UCSD-AML1 (cell line): ENCODE measurements around the gene DNAJC13.
"Not testable (repeated sequence)": the region's sequence is repeated elsewhere in the genome, so short reads cannot be mapped to it uniquely, and the experiment has no call there.

Source experiments
- DNase-seq: peaks from one replicate; lab custom pipeline; 2025; ENCODE audit not compliant: unreplicated experiment; lab: John Stamatoyannopoulos, UW

Gene DNAJC13

GRCh38 chr3:132538072-132538471 lies 120.8 kb downstream of the DNAJC13 start:
- DNase-seq: no peak

DNA sequence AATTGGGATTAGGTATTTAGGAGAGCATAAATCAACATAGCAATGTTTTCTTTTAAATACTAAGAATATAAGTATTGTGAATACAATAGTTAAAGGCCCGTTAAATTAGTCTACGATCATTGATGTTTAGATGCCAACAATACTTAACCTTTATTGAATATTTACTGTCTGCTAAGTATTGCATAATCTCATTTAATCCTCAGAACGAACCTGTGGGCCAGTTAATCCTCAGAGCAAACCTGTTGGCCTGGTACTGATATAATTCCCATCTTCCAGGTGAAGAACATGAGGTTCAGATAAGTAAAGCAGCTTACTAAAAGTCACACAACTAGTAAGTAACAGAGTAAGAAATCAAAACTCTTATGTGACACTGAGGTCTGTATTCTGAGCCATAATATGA lies 122.4 kb downstream of the DNAJC13 start:
- DNase-seq: no peak

- no peak for DNase-seq
Measured at GRCh38 chr3:132542577-132542976, 125.3 kb downstream of the DNAJC13 start.

DNA sequence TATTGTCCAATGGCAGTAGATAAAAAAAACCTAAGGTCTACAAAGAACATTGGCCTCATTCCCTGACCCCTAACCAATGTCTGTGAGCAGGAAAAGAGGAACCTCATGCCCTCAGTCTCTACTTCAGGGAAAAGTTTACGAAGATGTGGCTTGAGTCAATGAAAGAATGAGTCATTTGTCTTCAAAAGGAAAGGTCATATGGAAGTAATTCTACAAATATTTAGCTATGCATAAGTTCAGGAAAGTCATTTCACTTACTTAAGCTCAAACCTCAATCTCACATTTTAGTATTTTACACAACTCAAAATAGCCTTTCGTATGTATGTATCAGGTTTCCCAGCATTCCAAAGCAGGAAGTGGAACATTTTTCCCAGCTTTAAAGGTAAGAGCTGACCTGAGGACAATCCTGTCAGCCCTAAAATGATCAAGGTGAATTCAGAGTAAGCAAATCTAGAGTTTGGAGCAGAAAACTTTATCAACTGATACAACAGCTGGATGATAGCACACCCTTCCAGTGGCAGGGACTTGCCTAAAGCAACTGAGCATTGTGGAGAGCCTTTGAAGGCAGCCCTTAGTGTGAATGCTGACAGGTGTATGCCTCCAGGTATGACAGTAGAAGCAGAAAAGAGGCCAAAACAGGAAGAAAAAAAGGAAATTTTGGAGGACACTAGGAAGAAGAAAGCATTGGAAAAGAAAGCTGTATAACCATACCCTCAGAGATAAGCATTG lies 125.9 kb downstream of the DNAJC13 start:
- no peak for DNase-seq

DNA sequence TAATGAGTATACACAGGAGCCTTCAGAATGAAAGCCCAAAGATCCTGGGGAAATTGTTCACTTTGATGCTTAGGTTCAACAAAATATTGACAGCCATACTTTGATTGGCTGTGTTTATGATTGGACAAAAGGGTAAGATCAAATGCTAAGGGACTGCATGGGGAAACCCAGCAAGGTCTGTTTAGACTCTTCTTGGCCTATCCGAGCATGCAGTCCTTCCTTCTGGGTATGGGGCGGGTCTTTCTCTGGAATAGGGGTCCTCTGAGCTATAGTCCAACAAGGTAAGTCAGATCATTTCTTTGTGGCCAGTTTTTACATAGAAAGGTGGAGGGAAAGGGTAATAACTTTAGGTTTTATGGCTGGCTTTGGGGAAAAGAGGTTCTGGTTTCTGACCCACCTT lies 126.8 kb downstream of the DNAJC13 start:
- no peak for DNase-seq

- no peak for DNase-seq
Measured at GRCh38 chr3:132545471-132545870, 128.2 kb downstream of the DNAJC13 start.

DNA sequence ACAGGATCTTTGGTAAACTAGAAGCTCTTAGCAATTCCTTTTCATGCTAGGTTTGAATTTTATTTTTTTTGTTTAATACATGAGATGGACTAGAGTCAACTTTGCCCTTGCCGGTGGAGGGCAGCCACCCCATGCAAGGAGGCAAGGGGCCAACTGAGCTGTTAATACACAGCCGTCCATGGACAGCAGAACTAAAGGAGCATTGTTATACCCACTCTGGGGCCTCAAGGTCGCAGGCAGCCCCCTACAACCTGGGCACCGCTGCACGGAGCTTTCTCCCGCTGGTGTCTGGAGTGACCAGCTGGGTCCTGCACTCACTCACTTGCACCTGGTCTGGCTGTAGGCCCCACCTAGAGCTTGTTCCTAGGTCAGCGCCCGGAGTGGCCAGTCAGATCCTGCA lies 131.9 kb downstream of the DNAJC13 start:
- DNase-seq: no peak

GRCh38 chr3:132549890-132550578 lies 132.7 kb downstream of the DNAJC13 start:
- DNase-seq: no peak

DNA sequence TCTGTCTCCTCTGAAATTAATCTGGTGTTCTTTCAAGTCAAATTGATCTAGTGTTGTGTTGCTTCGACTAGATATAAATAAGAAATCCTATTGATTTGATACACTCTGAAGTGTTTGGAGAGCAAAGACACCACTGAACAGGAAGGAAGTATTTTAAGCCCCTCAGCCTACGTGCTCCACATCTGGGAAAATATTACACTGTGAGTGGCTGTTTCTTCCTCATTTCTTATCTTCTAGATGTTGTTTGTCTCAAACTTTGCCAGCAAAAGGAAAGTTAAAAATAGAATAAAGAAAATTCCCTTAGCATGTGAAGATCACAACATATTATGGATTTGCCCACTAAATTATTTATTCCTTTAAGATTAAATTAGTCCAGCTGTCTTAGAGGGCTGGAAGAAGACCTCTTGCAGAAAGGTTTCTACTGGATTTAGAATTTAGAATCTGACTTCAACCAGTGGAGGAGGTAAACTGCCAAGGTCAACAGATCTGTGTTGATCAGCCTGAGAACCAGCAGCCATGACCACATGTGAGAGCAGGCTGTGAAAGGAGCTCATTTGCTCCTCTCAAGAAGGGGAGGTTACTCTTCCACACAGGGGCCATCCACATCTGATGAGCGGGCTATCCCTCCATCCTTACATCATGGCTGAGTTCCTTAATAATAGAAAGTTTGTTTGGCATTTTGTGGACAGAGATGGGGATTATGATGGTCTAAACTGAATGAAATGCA lies 133.4 kb downstream of the DNAJC13 start:
- no peak for DNase-seq

GRCh38 chr3:132553826-132554225 lies 136.5 kb downstream of the DNAJC13 start:
- no peak for DNase-seq

DNA sequence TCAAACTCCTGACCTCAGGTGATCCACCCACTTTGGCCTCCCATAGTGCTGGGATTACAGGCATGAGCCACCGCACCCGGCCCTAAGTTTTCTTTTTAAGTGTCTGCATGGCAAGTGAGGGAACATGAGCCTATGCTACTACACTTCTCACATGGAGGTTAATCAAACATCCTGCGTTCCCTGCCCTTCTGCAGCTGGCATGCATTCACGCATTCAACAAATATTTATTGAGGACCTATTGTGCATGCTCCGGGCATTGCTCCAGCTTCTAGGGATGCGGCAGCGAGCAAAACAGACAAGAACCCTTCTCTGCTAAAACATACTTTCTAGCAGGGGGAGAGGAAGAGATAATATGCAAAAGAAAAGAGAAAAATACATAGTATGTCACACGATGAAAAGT lies 137.1 kb downstream of the DNAJC13 start:
- no peak for DNase-seq

GRCh38 chr3:132555306-132556035 lies 138.2 kb downstream of the DNAJC13 start:
- no peak for DNase-seq

GRCh38 chr3:132556036-132556386 lies 138.7 kb downstream of the DNAJC13 start:
- DNase-seq: not testable (repeated sequence)

- no peak for DNase-seq
Measured at GRCh38 chr3:132556508-132557159, 139.3 kb downstream of the DNAJC13 start.

DNA sequence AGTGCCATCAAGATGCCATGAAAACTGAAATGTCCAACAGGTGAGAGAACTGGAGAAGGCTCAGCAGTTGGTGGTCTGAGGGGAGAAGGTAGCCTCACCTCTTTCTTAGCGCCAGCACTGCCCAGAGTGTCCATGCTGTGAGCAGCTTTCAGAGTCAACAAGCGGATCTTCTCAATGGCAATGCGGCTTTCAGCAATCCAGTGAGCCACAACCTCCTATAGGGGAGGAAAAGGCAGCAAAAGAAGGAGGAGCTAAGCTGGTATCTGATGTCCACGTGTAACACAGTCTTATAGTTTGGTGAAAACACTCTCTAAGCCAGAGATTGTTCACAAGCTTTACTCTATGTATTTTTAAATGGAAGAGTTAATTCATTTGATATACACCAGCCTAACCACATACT lies 143.7 kb downstream of the DNAJC13 start:
- DNase-seq: no peak

DNA sequence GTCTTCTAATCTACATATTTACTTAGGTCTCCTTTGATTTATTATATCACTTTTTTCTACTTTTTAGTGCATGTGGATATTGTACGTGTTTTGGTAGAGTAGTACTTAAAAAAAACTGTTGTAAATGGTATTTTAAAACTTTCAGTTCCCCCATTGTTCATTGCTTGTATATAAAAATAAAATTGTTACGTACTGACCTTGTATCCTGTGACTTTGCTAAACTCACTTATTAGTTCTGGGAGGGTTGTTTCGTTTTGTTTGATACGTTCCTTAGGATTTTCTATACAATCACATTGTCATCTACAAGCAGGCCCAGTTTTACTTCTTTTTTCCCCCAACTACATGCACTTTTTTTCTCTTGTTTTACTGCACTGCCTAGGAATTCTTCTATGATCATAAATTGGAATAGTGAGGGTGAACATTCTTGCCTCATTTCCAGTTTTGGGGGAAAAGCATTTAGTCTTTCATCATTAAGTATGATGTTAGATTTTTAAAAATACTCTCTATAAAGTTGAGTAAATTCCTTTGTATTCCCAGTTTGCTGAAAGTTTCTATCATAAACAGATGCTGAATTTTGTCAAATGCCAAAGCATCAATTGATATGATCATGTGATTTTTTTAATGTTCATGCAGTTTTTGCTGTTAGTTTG lies 146.2 kb downstream of the DNAJC13 start:
- DNase-seq: no peak

- DNase-seq: no peak
Measured at GRCh38 chr3:132564070-132564465, 146.8 kb downstream of the DNAJC13 start.

GRCh38 chr3:132568422-132568821 lies 151.1 kb downstream of the DNAJC13 start:
- no peak for DNase-seq

DNA sequence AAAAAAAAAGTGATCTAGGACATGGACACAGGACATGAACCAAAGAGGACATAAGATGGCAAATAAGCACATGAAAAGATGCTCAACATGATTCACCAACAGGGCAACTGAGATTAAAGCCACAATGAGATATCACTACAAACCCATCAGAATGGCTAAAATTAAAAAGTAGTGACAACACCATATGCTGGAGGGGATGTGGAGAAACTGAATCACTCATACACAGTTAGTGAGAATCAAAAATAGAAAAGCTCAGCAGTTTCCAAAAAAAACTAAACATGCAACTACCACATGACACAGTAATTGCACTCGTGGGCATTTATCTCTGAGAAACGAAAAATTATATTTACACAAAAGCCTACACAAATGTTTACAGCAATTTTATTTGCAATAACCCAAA lies 151.9 kb downstream of the DNAJC13 start:
- DNase-seq: no peak

DNA sequence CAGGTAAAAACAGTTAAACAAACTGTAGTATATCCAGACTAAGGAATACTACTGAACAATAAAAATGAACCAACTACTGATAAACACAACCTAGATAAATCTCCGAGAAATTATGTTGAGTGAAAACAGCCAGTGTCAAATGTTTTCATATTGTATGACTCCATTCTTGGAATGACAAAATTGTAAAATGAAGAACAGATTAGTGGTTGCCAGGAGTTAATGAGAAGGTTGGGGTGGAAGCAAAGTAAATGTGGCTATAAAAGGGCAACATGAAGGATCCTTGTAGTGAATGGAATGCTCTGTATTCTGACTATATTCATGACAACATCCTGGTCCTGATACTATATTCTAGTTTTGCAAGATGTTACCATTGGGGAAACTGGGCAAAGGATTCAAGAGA lies 152.3 kb downstream of the DNAJC13 start:
- no peak for DNase-seq
